Loucy (cell line): ENCODE measurements around the gene RCHY1.

Experiments used
- H2AFZ ChIP-seq: fragments of 200-600 bp; sonication (generic); 2 replicates; pipeline ENCODE4 v1.6.0; 2016; ENCODE audit warnings: antibody characterized with exemption, mild to moderate bottlenecking, low read length, moderate library complexity
- H3F3A ChIP-seq: fragments of 200-600 bp; 2 replicates; pipeline ENCODE4 v1.6.0; 2016; ENCODE audit warnings: antibody characterized with exemption, low read depth, mild to moderate bottlenecking
- H3K27me3 ChIP-seq: fragments of 200-600 bp; sonication (generic); 2 replicates; pipeline ENCODE4 v1.6.1; 2014; ENCODE audit warnings: low read length, mild to moderate bottlenecking; ENCODE audit not compliant: insufficient read depth, poor library complexity, severe bottlenecking
- H3K36me3 ChIP-seq: fragments of 200-600 bp; sonication (generic); 2 replicates; pipeline ENCODE4 v1.6.1; 2016; ENCODE audit warnings: low read length; ENCODE audit not compliant: insufficient read depth
- H3K4me1 ChIP-seq: fragments of 200-600 bp; sonication (generic); 2 replicates; pipeline ENCODE4 v1.5.1; 2014; ENCODE audit warnings: low read length, mild to moderate bottlenecking; ENCODE audit not compliant: insufficient read depth, poor library complexity, severe bottlenecking
- H3K4me2 ChIP-seq: fragments of 200-600 bp; sonication (generic); 2 replicates; pipeline ENCODE4 v1.6.0; 2014; ENCODE audit warnings: antibody characterized with exemption, low read length, low read depth, mild to moderate bottlenecking; ENCODE audit not compliant: poor library complexity, severe bottlenecking
- H3K4me3 ChIP-seq: fragments of 200-600 bp; sonication (generic); 2 replicates; pipeline ENCODE4 v1.5.1; 2014; ENCODE audit warnings: low read length, mild to moderate bottlenecking, mixed read lengths; ENCODE audit not compliant: poor library complexity, severe bottlenecking
- H3K79me2 ChIP-seq: fragments of 200-600 bp; sonication (generic); 2 replicates; pipeline ENCODE4 v1.6.1; 2014; ENCODE audit warnings: low read length; ENCODE audit not compliant: insufficient read depth
- H3K9ac ChIP-seq: fragments of 200-600 bp; sonication (generic); 2 replicates; pipeline ENCODE4 v1.6.0; 2014; ENCODE audit warnings: mild to moderate bottlenecking, low read depth, low read length, moderate library complexity; ENCODE audit not compliant: poor library complexity, severe bottlenecking
- H3K9me2 ChIP-seq: fragments of 200-600 bp; sonication (generic); replicated peaks from 2 replicates; pipeline ENCODE4 v1.6.1; 2016; ENCODE audit warnings: low read depth, low read length, mixed read lengths
- H3K9me3 ChIP-seq: fragments of 200-600 bp; sonication (generic); 2 replicates; pipeline ENCODE4 v1.6.1; 2014; ENCODE audit warnings: mild to moderate bottlenecking, antibody characterized with exemption, low read length, low read depth; ENCODE audit not compliant: insufficient read depth
- H4K20me1 ChIP-seq: fragments of 200-600 bp; sonication (generic); 2 replicates; pipeline ENCODE4 v1.6.0; 2014; ENCODE audit warnings: antibody characterized with exemption, low read length, mild to moderate bottlenecking; ENCODE audit not compliant: insufficient read depth, poor library complexity, severe bottlenecking
- EZH2phosphoT487 ChIP-seq: fragments of 200-600 bp; IDR thresholded peaks from 2 replicates; pipeline ENCODE4 v1.6.1; 2018; ENCODE audit warnings: antibody characterized with exemption, mild to moderate bottlenecking, moderate library complexity, borderline replicate concordance
- TF ChIP-seq, protein P1 (sequence below): fragments of 200-600 bp; sonication (generic); conservative IDR thresholded peaks from 2 replicates; pipeline ENCODE4 v1.5.1; 2014; ENCODE audit warnings: mild to moderate bottlenecking, antibody characterized with exemption, low read length

The RCHY1 gene

DNA sequence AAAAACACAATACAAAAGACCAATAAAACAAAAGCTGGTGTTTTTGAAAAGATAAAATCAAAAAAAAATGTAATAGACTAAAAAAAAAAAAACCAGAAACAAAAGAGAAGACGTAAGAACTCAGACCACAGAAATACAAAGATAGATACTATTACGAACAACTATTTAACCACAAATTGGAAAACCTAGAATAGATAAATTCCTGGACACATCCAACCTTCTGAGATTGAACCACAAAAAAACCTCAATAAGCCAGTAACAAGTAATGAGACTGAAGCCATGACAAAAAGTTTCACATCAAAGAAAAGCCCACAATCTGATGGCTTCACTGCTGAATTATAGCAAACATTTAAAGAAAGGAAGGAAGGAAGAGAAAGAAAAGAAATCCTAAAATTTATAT is 16.2 kb downstream of the RCHY1 start:
- H4K20me1 ChIP-seq, result peaks cover 25% of the 10 kb centered on the region
- no peaks in the 10 kb centered on the region for H3K27me3 ChIP-seq
- peaks cover 60% of the 10 kb centered on the region for H3K36me3 ChIP-seq
- TF ChIP-seq, protein P1, sequence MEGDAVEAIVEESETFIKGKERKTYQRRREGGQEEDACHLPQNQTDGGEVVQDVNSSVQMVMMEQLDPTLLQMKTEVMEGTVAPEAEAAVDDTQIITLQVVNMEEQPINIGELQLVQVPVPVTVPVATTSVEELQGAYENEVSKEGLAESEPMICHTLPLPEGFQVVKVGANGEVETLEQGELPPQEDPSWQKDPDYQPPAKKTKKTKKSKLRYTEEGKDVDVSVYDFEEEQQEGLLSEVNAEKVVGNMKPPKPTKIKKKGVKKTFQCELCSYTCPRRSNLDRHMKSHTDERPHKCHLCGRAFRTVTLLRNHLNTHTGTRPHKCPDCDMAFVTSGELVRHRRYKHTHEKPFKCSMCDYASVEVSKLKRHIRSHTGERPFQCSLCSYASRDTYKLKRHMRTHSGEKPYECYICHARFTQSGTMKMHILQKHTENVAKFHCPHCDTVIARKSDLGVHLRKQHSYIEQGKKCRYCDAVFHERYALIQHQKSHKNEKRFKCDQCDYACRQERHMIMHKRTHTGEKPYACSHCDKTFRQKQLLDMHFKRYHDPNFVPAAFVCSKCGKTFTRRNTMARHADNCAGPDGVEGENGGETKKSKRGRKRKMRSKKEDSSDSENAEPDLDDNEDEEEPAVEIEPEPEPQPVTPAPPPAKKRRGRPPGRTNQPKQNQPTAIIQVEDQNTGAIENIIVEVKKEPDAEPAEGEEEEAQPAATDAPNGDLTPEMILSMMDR, result no peak
- TF ChIP-seq EZH2phosphoT487, result no peak
- H3K9me3 ChIP-seq, result peaks cover 5% of the 10 kb centered on the region; the same call in 1 of the 2 replicates
- no peak overlapping the region for H3K9ac ChIP-seq
- no peak overlapping the region for H3K4me2 ChIP-seq
- H3F3A ChIP-seq, result no peaks in the 10 kb centered on the region
- peaks cover 44% of the 10 kb centered on the region for H3K79me2 ChIP-seq
- no peak overlapping the region for H2AFZ ChIP-seq
- H3K4me1 ChIP-seq, result peaks cover 6% of the 10 kb centered on the region
- no peak overlapping the region for H3K4me3 ChIP-seq
- no peaks in the 10 kb centered on the region for H3K9me2 ChIP-seq

DNA sequence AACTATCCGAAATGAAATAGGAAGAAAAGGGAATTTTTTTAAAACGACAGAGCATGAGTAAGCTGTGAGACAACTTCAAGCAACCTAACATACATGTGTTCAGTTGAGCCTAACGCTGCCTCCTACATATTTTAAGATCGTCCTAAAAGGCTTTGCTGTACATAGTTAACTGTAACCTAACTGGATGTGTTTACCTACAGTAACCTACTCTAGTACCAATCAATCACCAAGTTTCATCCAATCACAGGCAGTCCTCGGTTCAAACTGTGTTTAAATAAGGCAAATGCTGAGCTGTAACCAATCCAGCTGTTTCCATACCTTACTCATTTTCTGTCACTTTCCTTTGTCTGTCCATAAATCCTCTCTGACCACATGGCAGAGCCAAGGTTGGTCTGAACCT is 17.1 kb downstream of the RCHY1 start:
- no peak for TF ChIP-seq EZH2phosphoT487
- TF ChIP-seq, protein P1, result no peak
- H3K36me3 ChIP-seq, result peaks cover 60% of the 10 kb centered on the region
- H3K27me3 ChIP-seq, result no peaks in the 10 kb centered on the region
- H3K4me3 ChIP-seq, result no peak overlapping the region
- H3K9me2 ChIP-seq, result no peaks in the 10 kb centered on the region
- H3K79me2 ChIP-seq, result peaks cover 40% of the 10 kb centered on the region
- H3K9me3 ChIP-seq, result peaks cover 5% of the 10 kb centered on the region; the same call in 1 of the 2 replicates
- H3K4me1 ChIP-seq, result peaks cover 6% of the 10 kb centered on the region
- no peak overlapping the region for H2AFZ ChIP-seq
- H4K20me1 ChIP-seq, result peaks cover 25% of the 10 kb centered on the region
- no peak overlapping the region for H3K9ac ChIP-seq
- H3K4me2 ChIP-seq, result no peak overlapping the region
- H3F3A ChIP-seq, result no peaks in the 10 kb centered on the region

DNA sequence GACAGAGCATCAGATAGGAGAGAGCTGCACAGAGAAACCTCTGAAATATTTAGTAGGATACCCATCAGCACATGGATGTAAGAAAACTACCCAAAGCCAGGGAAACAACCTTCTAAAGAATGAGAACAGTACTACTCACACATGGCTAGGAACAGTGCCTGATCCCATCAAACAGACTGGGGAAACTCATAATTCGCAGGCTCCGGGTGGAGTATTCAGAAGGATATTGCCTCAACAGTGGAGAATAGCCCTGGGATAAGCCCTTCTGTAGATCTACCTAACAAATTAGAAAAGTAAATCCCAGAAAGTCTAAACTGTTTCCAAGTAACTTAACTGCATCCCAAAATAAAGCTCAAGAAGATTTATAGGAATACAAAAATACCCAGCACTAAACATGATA is 17.8 kb downstream of the RCHY1 start:
- Histone ChIP-seq H3K9me3 (peaks cover 5% of the 10 kb centered on the region; the same call in 1 of the 2 replicates), H4K20me1 (peaks cover 25% of the 10 kb centered on the region), H3K4me2 (no peak overlapping the region), H3F3A (no peaks in the 10 kb centered on the region), H3K4me3 (no peak overlapping the region), H3K9ac (no peak overlapping the region), H3K9me2 (no peaks in the 10 kb centered on the region), H3K4me1 (peaks cover 6% of the 10 kb centered on the region), H2AFZ (no peak overlapping the region), H3K79me2 (peaks cover 40% of the 10 kb centered on the region), H3K36me3 (peaks cover 63% of the 10 kb centered on the region), H3K27me3 (no peaks in the 10 kb centered on the region)
- TF ChIP-seq, protein P1, result no peak
- no peak for TF ChIP-seq EZH2phosphoT487
